B cell (primary cell): ENCODE data around the gene MT1X. TPM values are rescaled to one million over a fixed set of nuclear protein-coding genes. Genes with fewer than 3 reads are reported as not detected.

ENCODE experiments used
- ATAC-seq: fragments of 200-7000 bp; cut with Tn5 transposase; one replicate; pipeline ENCODE4 v1.10.0; 2021; ENCODE audit warnings: low read depth, mild to moderate bottlenecking, moderate number of reproducible peaks, moderate library complexity
- CTCF ChIA-PET: fragments of 350-600 bp; sonication (Branson Sonifier 250); formaldehyde crosslinking; loops from one replicate; lab custom pipeline; 2021; ENCODE audit warnings: antibody characterized with exemption, inconsistent platforms; lab: Charles Lee
- POLR2A ChIA-PET: fragments of 350-600 bp; sonication (Branson Sonifier 250); formaldehyde crosslinking; loops from one replicate; lab custom pipeline; 2021; ENCODE audit warnings: antibody characterized with exemption; lab: Charles Lee
- DNase-seq: peaks from one replicate; pipeline ENCODE4 v3.0.0; 2013
- H2AFZ ChIP-seq: 2 replicates; pipeline ENCODE4 v1.6.1; 2012; ENCODE audit warnings: mild to moderate bottlenecking, low read depth, low read length; ENCODE audit not compliant: insufficient read depth, poor library complexity, severe bottlenecking
- H3K27ac ChIP-seq, 2 donors: 1 replicate in 1 of 2; 2 replicates in 1 of 2; pipeline ENCODE4 v1.5.1; 2012 to 2013; ENCODE audit warnings: low read length in 2 of 2, mild to moderate bottlenecking in 2 of 2, moderate library complexity in 1 of 2
- H3K27me3 ChIP-seq, 4 experiments: fragments of 200-600 bp in 1 of 4; sonication (generic) in 1 of 4; replicated peaks in 1 of 4; 1 replicate in 2 of 4; 2 replicates in 2 of 4; pipeline versions ENCODE4 v1.6.1 to v1.7.0; 2013 to 2016; ENCODE audit warnings: low read length in 3 of 4, mild to moderate bottlenecking in 2 of 4, mixed read lengths in 1 of 4, moderate library complexity in 1 of 4; ENCODE audit not compliant: insufficient read depth in 4 of 4, control insufficient read depth in 3 of 4; ENCODE audit errors: control extremely low read depth in 1 of 4
- H3K36me3 ChIP-seq, 2 experiments: replicated peaks in 1 of 2; 1 replicate in 1 of 2; 2 replicates in 1 of 2; pipeline versions ENCODE4 v1.6.1 to v1.7.1; 2013; ENCODE audit warnings: low read length in 1 of 2; ENCODE audit not compliant: insufficient read depth in 2 of 2, control insufficient read depth in 1 of 2; ENCODE audit errors: control extremely low read depth in 1 of 2, extremely low read depth in 1 of 2
- H3K4me1 ChIP-seq, 2 donors: fragments of 200-600 bp in 1 of 2; sonication (generic) in 1 of 2; 1 replicate in 1 of 2; 2 replicates in 1 of 2; pipeline versions ENCODE4 v1.5.1 to v1.6.1; 2013 to 2017; ENCODE audit warnings: low read length in 2 of 2; ENCODE audit not compliant: control insufficient read depth in 2 of 2, insufficient read depth in 2 of 2
- H3K4me2 ChIP-seq: replicated peaks from 2 replicates; pipeline ENCODE3; 2012; ENCODE audit warnings: mild to moderate bottlenecking, low read depth, low read length; ENCODE audit not compliant: poor library complexity, severe bottlenecking
- H3K4me3 ChIP-seq, 5 experiments: fragments of 200-600 bp in 1 of 5; sonication (generic) in 1 of 5; 1 replicate in 3 of 5; 2 replicates in 2 of 5; pipeline versions ENCODE4 v1.5.1 to v1.7.0; 2011 to 2016; ENCODE audit warnings: low read length in 4 of 5, mild to moderate bottlenecking in 4 of 5, low read depth in 2 of 5, control low read depth in 1 of 5, moderate library complexity in 1 of 5; ENCODE audit not compliant: insufficient read depth in 1 of 5; ENCODE audit errors: control extremely low read depth in 1 of 5, extremely low read depth in 1 of 5
- H3K79me2 ChIP-seq: fragments of 200-600 bp; sonication (generic); one replicate; pipeline ENCODE4 v1.6.0; 2016; ENCODE audit warnings: low read length; ENCODE audit not compliant: control insufficient read depth, insufficient read depth
- H3K9ac ChIP-seq: fragments of 200-600 bp; sonication (generic); 2 replicates; pipeline ENCODE4 v1.6.1; 2017; ENCODE audit warnings: mild to moderate bottlenecking, low read length, moderate library complexity
- H3K9me3 ChIP-seq, 3 donors: one replicate each; pipeline versions ENCODE4 v1.6.1 to v1.7.1; 2013; ENCODE audit warnings: low read length in 2 of 3; ENCODE audit not compliant: control insufficient read depth in 2 of 3, insufficient read depth in 1 of 3; ENCODE audit errors: control extremely low read depth in 1 of 3
- H4K20me1 ChIP-seq: 2 replicates; pipeline ENCODE4 v1.6.0; 2012; ENCODE audit warnings: mild to moderate bottlenecking, low read length; ENCODE audit not compliant: insufficient read depth, control insufficient read depth, poor library complexity, severe bottlenecking
- H3K27ac Mint-ChIP-seq: one replicate; pipeline ENCODE4 v1.8.0; 2021; ENCODE audit warnings: mixed read lengths
- H3K27me3 Mint-ChIP-seq: one replicate; pipeline ENCODE4 v1.8.0; 2021; ENCODE audit warnings: mixed read lengths
- H3K4me1 Mint-ChIP-seq: one replicate; pipeline ENCODE4 v1.8.0; 2021; ENCODE audit warnings: mixed read lengths
- H3K4me3 Mint-ChIP-seq: one replicate; pipeline ENCODE4 v1.8.0; 2021; ENCODE audit warnings: mixed read lengths
- H3K9me3 Mint-ChIP-seq: one replicate; pipeline ENCODE4 v1.8.0; 2022; ENCODE audit warnings: mixed read lengths; ENCODE audit not compliant: insufficient read depth
- CTCF ChIP-seq: fragments of 200-600 bp; IDR thresholded peaks from one replicate; pipeline ENCODE4 v1.8.0; 2022; ENCODE audit warnings: antibody characterized with exemption, mild to moderate bottlenecking
- EZH2 ChIP-seq: IDR thresholded peaks from 2 replicates; pipeline ENCODE4 v1.6.1; 2012; ENCODE audit warnings: borderline replicate concordance, low read depth, mild to moderate bottlenecking, moderate library complexity, low read length; ENCODE audit not compliant: insufficient read depth, poor library complexity, severe bottlenecking
- WGBS: methylation state at CpG from one replicate; pipeline ENCODE4 v1.1.5; 2013; ENCODE audit warnings: missing lambda C conversion rate; ENCODE audit not compliant: insufficient coverage; 5-methylcytosine and 5-hydroxymethylcytosine counted together
- intact Hi-C: fragments of 100-400 bp; cut with micrococcal nuclease; formaldehyde crosslinking; loops from one replicate; pipeline ENCODE4 v1.10.0; 2022
- polyA plus RNA-seq: library from polyadenylated mRNA; depleted of rRNA; stranded (reverse); fragments of >200 nt; gene quantifications from 2 replicates; pipeline ENCODE4 v1.2.3, GENCODE V29; 2012
- total RNA-seq, 2 donors: library from RNA; stranded (reverse); fragments of 120-200 nt in 1 of 2; gene quantifications; 1 replicate in 1 of 2; 2 replicates in 1 of 2; pipeline versions ENCODE4 v1.2.3 to v1.2.4, GENCODE V29; 2013 to 2022

The MT1X gene
- total and polyA plus RNA-seq, 2 donors (not counting 1 experiment from before 2014, with no cell fraction given) = 9.1 to 17.2 TPM

GRCh38 chr16:56640076-56640475 is 42.2 kb upstream of the MT1X start:
- Mint-ChIP-seq H3K4me3 (no peak overlapping the region), H3K27ac (no peak overlapping the region), H3K9me3 (no peaks in the 10 kb centered on the region), H3K27me3 (peaks cover 74% of the 10 kb centered on the region), H3K4me1 (peaks cover 29% of the 10 kb centered on the region)
- Histone ChIP-seq H3K4me3 (no peak overlapping the region), H2AFZ (no peak overlapping the region), H3K4me1 (peaks cover 21 to 37% of the 10 kb centered on the region in 2 donors), H3K27ac (no peak overlapping the region), H3K9me3 (peaks cover 0 to 4% (median 0%) of the 10 kb centered on the region in 3 donors), H3K9ac (no peak overlapping the region), H3K79me2 (no peaks in the 10 kb centered on the region), H3K36me3 (no peaks in the 10 kb centered on the region), H3K4me2 (no peak overlapping the region), H4K20me1 (no peaks in the 10 kb centered on the region), H3K27me3 (peaks cover 0 to 71% (median 24%) of the 10 kb centered on the region in 4 experiments)
- ATAC-seq (no peak), DNase-seq (no peak)
- ChIA-PET CTCF (no interaction called here), POLR2A (no interaction called here)
- TF ChIP-seq EZH2 = no peak
- no peak for TF ChIP-seq CTCF
- no CpG with 5 or more reads among the region's 1 CpG for WGBS
- intact Hi-C loops = no loop called here

GRCh38 chr16:56641166-56641565 is 41.1 kb upstream of the MT1X start:
- Histone ChIP-seq H3K4me3 (no peak overlapping the region), H2AFZ (no peak overlapping the region), H3K27ac (no peak overlapping the region), H3K9me3 (peaks cover 0 to 4% (median 0%) of the 10 kb centered on the region in 3 donors), H3K4me1 (peaks cover 18 to 27% of the 10 kb centered on the region in 2 donors), H3K9ac (no peak overlapping the region), H3K79me2 (no peaks in the 10 kb centered on the region), H4K20me1 (no peaks in the 10 kb centered on the region), H3K36me3 (no peaks in the 10 kb centered on the region), H3K4me2 (no peak overlapping the region), H3K27me3 (peaks cover 0 to 70% (median 25%) of the 10 kb centered on the region in 4 experiments)
- Mint-ChIP-seq H3K4me3 (no peak overlapping the region), H3K4me1 (peaks cover 24% of the 10 kb centered on the region), H3K9me3 (no peaks in the 10 kb centered on the region), H3K27me3 (peaks cover 78% of the 10 kb centered on the region), H3K27ac (no peak overlapping the region)
- DNase-seq (no peak), ATAC-seq (no peak)
- CTCF ChIA-PET = no interaction called here
- whole genome bisulfite sequencing = no CpG with 5 or more reads among the region's 2 CpGs
- POLR2A ChIA-PET = interaction anchor here (0.5 kb wide), 1 partner anchor 14 kb away, joined by 3 read pairs; no protein-coding TSS in a partner anchor
- TF ChIP-seq CTCF (no peak), EZH2 (no peak)
- intact Hi-C loops = no loop called here
